ENCODE data around the gene ACER1.

The ACER1 gene

GRCh38 chr19:6267552-6268381, 65.6 kb downstream of the ACER1 start:
- no peak for DNase-seq (ENCODE audit: low spot score)

GRCh38 chr19:6264803-6265202, 68.6 kb downstream of the ACER1 start:
- no peak for DNase-seq (ENCODE audit: low spot score)

GRCh38 chr19:6263735-6264444, 69.5 kb downstream of the ACER1 start:
- DNase-seq (ENCODE audit: low spot score) = no peak

- DNase-seq (ENCODE audit: low spot score) = no peak
Measured at GRCh38 chr19:6263306-6263705, 70.1 kb downstream of the ACER1 start.

GRCh38 chr19:6262519-6262918, 70.9 kb downstream of the ACER1 start:
- no peak for DNase-seq (ENCODE audit: low spot score)

GRCh38 chr19:6261883-6262282, 71.5 kb downstream of the ACER1 start:
- DNase-seq (ENCODE audit: low spot score) = no peak

- no peak for DNase-seq (ENCODE audit: low spot score)
Measured at GRCh38 chr19:6260912-6261650, 72.3 kb downstream of the ACER1 start.

GRCh38 chr19:6260376-6260775, 73.0 kb downstream of the ACER1 start:
- DNase-seq (ENCODE audit: low spot score) = no peak

- DNase-seq (ENCODE audit: low spot score) = no peak
Measured at GRCh38 chr19:6259312-6259861, 74.0 kb downstream of the ACER1 start.

GRCh38 chr19:6258812-6259311, 74.5 kb downstream of the ACER1 start:
- no peak for DNase-seq (ENCODE audit: low spot score)
